ENCODE measurements around the gene RASGEF1C.

- TF ChIP-seq CTCF (conservative IDR thresholded peaks at IDR 0.05; ENCODE audit: low read depth, low read length): no peak
- TF ChIP-seq EZH2 (IDR thresholded peaks at IDR 0.05; ENCODE audit: low read length, unreplicated experiment): no peak
Observed at GRCh38 chr5:180161420-180162303, 47.3 kb downstream of the RASGEF1C start.

Data from PC-3 (cell line).